BJ (cell line): ENCODE measurements around the gene TP73. TPM values are rescaled to one million over a fixed set of nuclear protein-coding genes. Genes with fewer than 3 reads are reported as not detected.

Source experiments
- CTCF ChIA-PET: fragments of 350-600 bp; formaldehyde crosslinking; extraction: SDS; loops from one replicate; lab custom pipeline; 2021; ENCODE audit warnings: antibody characterized with exemption, inconsistent platforms; lab: Yijun Ruan, JAX
- POLR2A ChIA-PET: fragments of 300-600 bp; sonication (Branson Sonifier 250); formaldehyde crosslinking; extraction: SDS; loops from one replicate; lab custom pipeline; 2021; ENCODE audit warnings: antibody characterized with exemption; lab: Charles Lee
- DNase-seq: peaks from one replicate; pipeline ENCODE4 v3.0.0-alpha.2; 2011; ENCODE audit warnings: low read depth
- H3K27me3 ChIP-seq: 2 replicates; pipeline ENCODE4 v1.6.0; 2011; ENCODE audit warnings: low read length; ENCODE audit not compliant: control insufficient read depth, insufficient read depth
- H3K36me3 ChIP-seq: 2 replicates; pipeline ENCODE4 v1.5.1; 2011; ENCODE audit warnings: low read length; ENCODE audit not compliant: control insufficient read depth, insufficient read depth
- H3K4me3 ChIP-seq: 2 replicates; pipeline ENCODE4 v1.5.1; 2011; ENCODE audit warnings: low read depth, mild to moderate bottlenecking, control low read depth, low read length
- CTCF ChIP-seq: IDR thresholded peaks from 2 replicates; pipeline ENCODE4 v1.5.1; 2011; ENCODE audit warnings: low read depth, mild to moderate bottlenecking, control low read depth, inconsistent platforms, low read length, moderate library complexity; ENCODE audit not compliant: insufficient read depth
- polyA plus RNA-seq: library from polyadenylated mRNA; depleted of rRNA; stranded (reverse); fragments of >200 nt; gene quantifications from 2 replicates; pipeline ENCODE4 v1.2.3, GENCODE V29; 2011

The TP73 gene
- polyA plus RNA-seq, 1 experiment: not detected

DNA sequence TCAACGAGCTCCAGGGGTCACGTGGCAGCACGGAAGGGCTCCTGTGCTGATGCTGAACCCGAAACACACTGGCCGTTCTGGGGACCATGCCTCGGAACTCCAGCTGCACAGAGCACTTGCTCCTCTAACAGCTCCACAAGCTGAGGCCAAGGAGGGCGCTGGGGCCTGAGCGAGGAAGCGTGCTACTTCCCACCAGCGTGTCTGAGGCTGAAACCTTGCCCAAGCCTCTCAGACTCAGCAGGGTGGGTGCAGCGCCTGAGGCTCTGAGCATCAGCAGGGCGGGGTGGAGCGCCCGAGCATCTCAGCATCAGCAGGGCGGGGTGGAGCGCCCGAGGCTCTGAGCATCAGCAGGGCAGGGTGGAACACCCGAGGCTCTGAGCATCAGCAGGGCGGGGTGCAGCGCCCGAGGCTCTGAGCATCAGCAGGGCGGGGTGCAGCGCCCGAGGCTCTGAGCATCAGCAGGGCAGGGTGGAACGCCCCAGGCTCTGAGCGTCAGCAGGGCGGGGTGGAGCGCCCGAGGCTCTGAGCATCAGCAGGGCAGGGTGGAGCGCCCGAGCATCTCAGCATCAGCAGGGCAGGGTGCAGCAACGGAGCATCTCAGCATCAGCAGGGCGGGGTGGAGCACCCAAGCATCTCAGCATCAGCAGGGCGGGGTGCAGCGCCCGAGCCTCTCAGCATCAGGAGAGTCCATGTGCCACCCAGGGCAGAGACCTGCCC is 12.0 kb upstream of the TP73 start:
- POLR2A ChIA-PET: no interaction called here
- CTCF ChIA-PET: no interaction called here
- no peak for TF ChIP-seq CTCF
- no peak overlapping the region for H3K4me3 ChIP-seq
- H3K36me3 ChIP-seq: peaks cover 14% of the 10 kb centered on the region
- no peaks in the 10 kb centered on the region for H3K27me3 ChIP-seq
- DNase-seq: no peak

- TF ChIP-seq CTCF: no peak
- no peak overlapping the region for H3K4me3 ChIP-seq
- H3K27me3 ChIP-seq: no peaks in the 10 kb centered on the region
- peaks cover 14% of the 10 kb centered on the region for H3K36me3 ChIP-seq
- ChIA-PET POLR2A (no interaction called here), CTCF (no interaction called here)
- DNase-seq: no peak
Measured at GRCh38 chr1:3641046-3641760, 11.1 kb upstream of the TP73 start.

- DNase-seq: no peak
- H3K36me3 ChIP-seq: peaks cover 12% of the 10 kb centered on the region
- no peaks in the 10 kb centered on the region for H3K27me3 ChIP-seq
- CTCF ChIA-PET: interaction anchor here (1.1 kb wide), 1 partner anchor 189 kb away, joined by 5 read pairs; no protein-coding TSS in a partner anchor
- H3K4me3 ChIP-seq: no peak overlapping the region
- POLR2A ChIA-PET: no interaction called here
- TF ChIP-seq CTCF: no peak
Measured at GRCh38 chr1:3641816-3642215, 10.5 kb upstream of the TP73 start.

DNA sequence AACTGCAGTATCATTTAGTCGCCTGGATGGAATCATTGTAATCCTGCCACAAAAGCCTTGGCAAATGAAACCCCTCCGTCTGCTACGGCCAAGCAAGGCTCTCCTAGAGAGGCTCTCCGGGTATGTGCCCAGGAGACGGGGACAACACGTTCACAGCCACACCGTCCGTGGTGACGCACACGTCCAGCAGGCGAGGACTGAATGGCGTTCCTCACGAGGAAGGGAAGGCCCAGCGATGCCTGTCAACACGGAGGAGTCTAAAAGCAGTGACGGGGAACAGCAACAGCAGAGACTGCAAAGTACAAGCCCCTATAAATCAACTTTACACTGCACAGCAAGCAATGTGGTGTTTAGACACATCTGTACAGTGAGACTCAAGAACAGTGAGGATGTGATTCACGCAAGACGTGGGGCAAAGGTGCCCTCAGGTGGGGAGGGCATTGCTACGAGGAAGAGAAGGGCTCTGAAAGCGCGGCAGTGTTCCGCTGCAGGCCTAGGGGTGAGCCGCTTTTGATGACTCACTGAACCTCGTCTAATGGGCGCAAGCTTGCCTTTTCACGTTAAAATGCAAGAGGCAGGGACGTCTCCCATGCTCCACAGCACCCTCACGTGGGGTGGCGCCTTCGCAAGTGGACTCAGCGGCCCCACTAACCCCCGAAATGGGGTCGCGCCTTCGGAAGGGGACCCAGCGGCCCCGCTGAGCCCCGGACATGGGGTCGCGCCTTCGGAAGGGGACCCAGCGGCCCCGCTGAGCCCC is 9.2 kb upstream of the TP73 start:
- Histone ChIP-seq H3K36me3 (peaks cover 10% of the 10 kb centered on the region), H3K4me3 (no peak overlapping the region), H3K27me3 (no peaks in the 10 kb centered on the region)
- no peak for TF ChIP-seq CTCF
- no peak for DNase-seq
- ChIA-PET POLR2A (no interaction called here), CTCF (interaction anchor here (1.1 kb wide), 1 partner anchor 190 kb away, joined by 5 read pairs; no protein-coding TSS in a partner anchor)

DNA sequence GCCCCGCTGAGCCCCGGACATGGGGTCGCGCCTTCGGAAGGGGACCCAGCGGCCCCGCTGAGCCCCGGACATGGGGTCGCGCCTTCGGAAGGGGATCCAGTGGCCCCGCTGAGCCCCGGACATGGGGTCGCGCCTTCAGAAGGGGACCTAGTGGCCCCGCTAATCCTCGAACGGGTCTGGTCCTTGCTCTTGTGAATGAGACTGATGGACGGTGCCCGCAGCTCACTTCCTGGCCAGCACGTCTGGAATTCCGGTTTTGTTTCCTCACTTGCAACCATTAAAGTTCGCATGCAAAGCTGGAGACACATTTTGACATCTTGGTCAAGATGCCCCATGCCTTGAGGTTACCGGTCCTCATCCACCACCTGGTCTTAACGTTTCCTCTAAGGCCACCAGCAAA is 8.0 kb upstream of the TP73 start:
- no peak for TF ChIP-seq CTCF
- Histone ChIP-seq H3K27me3 (no peaks in the 10 kb centered on the region), H3K4me3 (no peak overlapping the region), H3K36me3 (peaks cover 8% of the 10 kb centered on the region)
- no peak for DNase-seq
- ChIA-PET CTCF (no interaction called here), POLR2A (no interaction called here)
